HEK293 (cell line): ENCODE data around the gene WNT11.

Experiments
- CTCF ChIA-PET: fragments of 350-600 bp; formaldehyde crosslinking; extraction: SDS; loops from one replicate; lab custom pipeline; 2021; ENCODE audit warnings: antibody characterized with exemption; lab: Yijun Ruan, JAX
- POLR2A ChIA-PET: fragments of 300-600 bp; formaldehyde crosslinking; extraction: SDS; loops from one replicate; lab custom pipeline; 2020; ENCODE audit warnings: antibody characterized with exemption, inconsistent platforms; lab: Yijun Ruan, JAX
- H3K27ac ChIP-seq: fragments of 200-500 bp; sonication (Bioruptor generic); 2 replicates; pipeline ENCODE4 v1.5.1; 2014; ENCODE audit warnings: low read depth, low read length, control low read depth, inconsistent platforms; ENCODE audit errors: extremely low read depth
- H3K36me3 ChIP-seq, 2 experiments: fragments of 200-500 bp in 1 of 2; sonication (Bioruptor generic) in 1 of 2; 1 replicate in 1 of 2; 2 replicates in 1 of 2; pipeline ENCODE4 v1.5.1; 2014 to 2017; ENCODE audit warnings: inconsistent platforms in 2 of 2, low read length in 2 of 2; ENCODE audit not compliant: control insufficient read depth in 2 of 2, insufficient read depth in 1 of 2
- H3K4me1 ChIP-seq: fragments of 200-500 bp; sonication (Bioruptor generic); 2 replicates; pipeline ENCODE4 v1.5.1; 2014; ENCODE audit warnings: mild to moderate bottlenecking, low read length, inconsistent platforms; ENCODE audit not compliant: control insufficient read depth, insufficient read depth
- H3K4me3 ChIP-seq: 2 replicates; pipeline ENCODE4 v1.5.1; 2011; ENCODE audit warnings: low read depth, mild to moderate bottlenecking, control low read depth, low read length, moderate library complexity
- H3K9me3 ChIP-seq: fragments of 200-500 bp; sonication (Bioruptor generic); 2 replicates; pipeline ENCODE4 v1.5.1; 2014; ENCODE audit warnings: low read depth, low read length, inconsistent platforms; ENCODE audit not compliant: control insufficient read depth, insufficient read depth
- AEBP2 ChIP-seq: fragments of 450-650 bp; formaldehyde crosslinking; IDR thresholded peaks from 2 replicates; pipeline ENCODE4 v1.5.1; 2016; ENCODE audit warnings: missing biosample characterization, missing genetic modification characterization, borderline replicate concordance
- KLF9 ChIP-seq: fragments of 450-650 bp; formaldehyde crosslinking; IDR thresholded peaks from 2 replicates; pipeline ENCODE4 v1.5.1; 2016; ENCODE audit warnings: missing biosample characterization, missing genetic modification characterization, low read depth
- PRDM1 ChIP-seq: fragments of 450-650 bp; formaldehyde crosslinking; IDR thresholded peaks from 2 replicates; pipeline ENCODE4; 2016; ENCODE audit warnings: missing biosample characterization, missing genetic modification characterization
- PRDM4 ChIP-seq: fragments of 450-650 bp; formaldehyde crosslinking; IDR thresholded peaks from 2 replicates; pipeline ENCODE4 v1.5.1; 2017; ENCODE audit warnings: missing biosample characterization, missing genetic modification characterization
- REST ChIP-seq: fragments of 450-650 bp; formaldehyde crosslinking; IDR thresholded peaks from 2 replicates; pipeline ENCODE4 v1.5.1; 2016; ENCODE audit warnings: missing biosample characterization, missing genetic modification characterization
- ZBTB6 ChIP-seq: fragments of 450-650 bp; formaldehyde crosslinking; IDR thresholded peaks from 2 replicates; pipeline ENCODE4 v1.5.1; 2017; ENCODE audit warnings: missing biosample characterization, missing genetic modification characterization
- ZFHX2 ChIP-seq: fragments of 450-650 bp; formaldehyde crosslinking; conservative IDR thresholded peaks from 2 replicates; pipeline ENCODE4 v1.5.1; 2016; ENCODE audit warnings: missing biosample characterization, missing genetic modification characterization
- ZNF239 ChIP-seq: fragments of 450-650 bp; formaldehyde crosslinking; IDR thresholded peaks from 2 replicates; pipeline ENCODE4 v1.5.1; 2016; ENCODE audit warnings: missing biosample characterization, missing genetic modification characterization
- ZNF274 ChIP-seq, 2 experiments: fragments of 200-500 bp in 1 of 2; fragments of 450-650 bp in 1 of 2; sonication (Bioruptor generic) in 1 of 2; formaldehyde crosslinking in 1 of 2; IDR thresholded peaks; 2 replicates each; pipeline versions ENCODE4 v1.5.1 to v1.6.1; 2014 to 2016; ENCODE audit warnings: borderline replicate concordance in 1 of 2, inconsistent platforms in 1 of 2, low read length in 1 of 2, missing biosample characterization in 1 of 2, missing genetic modification characterization in 1 of 2
- ZNF292 ChIP-seq: fragments of 450-650 bp; formaldehyde crosslinking; IDR thresholded peaks from 2 replicates; pipeline ENCODE4 v1.5.1; 2016; ENCODE audit warnings: low read depth, missing biosample characterization, missing genetic modification characterization, borderline replicate concordance
- ZNF341 ChIP-seq: fragments of 450-650 bp; formaldehyde crosslinking; IDR thresholded peaks from 2 replicates; pipeline ENCODE4; 2016; ENCODE audit warnings: low read depth, missing biosample characterization, missing genetic modification characterization
- ZNF544 ChIP-seq: fragments of 450-650 bp; formaldehyde crosslinking; IDR thresholded peaks from 2 replicates; pipeline ENCODE4 v1.5.0; 2017; ENCODE audit warnings: missing biosample characterization, missing genetic modification characterization
- ZNF707 ChIP-seq: fragments of 450-650 bp; formaldehyde crosslinking; IDR thresholded peaks from 2 replicates; pipeline ENCODE4 v1.5.1; 2016; ENCODE audit warnings: missing biosample characterization, missing genetic modification characterization
- TF ChIP-seq, protein P1 (sequence below): fragments of 450-650 bp; formaldehyde crosslinking; IDR thresholded peaks from 2 replicates; pipeline ENCODE4 v1.5.1; 2017; ENCODE audit warnings: missing biosample characterization, missing genetic modification characterization
- TF ChIP-seq, protein P2 (sequence below): fragments of 450-650 bp; formaldehyde crosslinking; IDR thresholded peaks from 2 replicates; pipeline ENCODE4 v1.5.1; 2017; ENCODE audit warnings: missing biosample characterization, missing genetic modification characterization

Gene WNT11

GRCh38 chr11:76201672-76202412 is 4.5 kb downstream of the WNT11 start:
- CTCF ChIA-PET, result interaction anchor here (0.7 kb wide), 1 partner anchor 107 kb away, joined by 3 read pairs; no protein-coding TSS in a partner anchor
- Histone ChIP-seq H3K27ac (no peak overlapping the region), H3K36me3 (peaks cover 0 to 6% of the 10 kb centered on the region in 2 experiments; a peak in 1 of 3 replicates), H3K9me3 (no peaks in the 10 kb centered on the region), H3K4me1 (no peaks in the 10 kb centered on the region; the same call in 1 of the 2 replicates), H3K4me3 (no peak overlapping the region)
- POLR2A ChIA-PET, result no interaction called here
- TF ChIP-seq, protein P1, sequence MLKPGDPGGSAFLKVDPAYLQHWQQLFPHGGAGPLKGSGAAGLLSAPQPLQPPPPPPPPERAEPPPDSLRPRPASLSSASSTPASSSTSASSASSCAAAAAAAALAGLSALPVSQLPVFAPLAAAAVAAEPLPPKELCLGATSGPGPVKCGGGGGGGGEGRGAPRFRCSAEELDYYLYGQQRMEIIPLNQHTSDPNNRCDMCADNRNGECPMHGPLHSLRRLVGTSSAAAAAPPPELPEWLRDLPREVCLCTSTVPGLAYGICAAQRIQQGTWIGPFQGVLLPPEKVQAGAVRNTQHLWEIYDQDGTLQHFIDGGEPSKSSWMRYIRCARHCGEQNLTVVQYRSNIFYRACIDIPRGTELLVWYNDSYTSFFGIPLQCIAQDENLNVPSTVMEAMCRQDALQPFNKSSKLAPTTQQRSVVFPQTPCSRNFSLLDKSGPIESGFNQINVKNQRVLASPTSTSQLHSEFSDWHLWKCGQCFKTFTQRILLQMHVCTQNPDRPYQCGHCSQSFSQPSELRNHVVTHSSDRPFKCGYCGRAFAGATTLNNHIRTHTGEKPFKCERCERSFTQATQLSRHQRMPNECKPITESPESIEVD (tag by site-specific recombination), result no peak
- TF ChIP-seq ZFHX2 (tag by site-specific recombination), result peak; percentile 15; the same call in 1 of the 2 replicates

DNA sequence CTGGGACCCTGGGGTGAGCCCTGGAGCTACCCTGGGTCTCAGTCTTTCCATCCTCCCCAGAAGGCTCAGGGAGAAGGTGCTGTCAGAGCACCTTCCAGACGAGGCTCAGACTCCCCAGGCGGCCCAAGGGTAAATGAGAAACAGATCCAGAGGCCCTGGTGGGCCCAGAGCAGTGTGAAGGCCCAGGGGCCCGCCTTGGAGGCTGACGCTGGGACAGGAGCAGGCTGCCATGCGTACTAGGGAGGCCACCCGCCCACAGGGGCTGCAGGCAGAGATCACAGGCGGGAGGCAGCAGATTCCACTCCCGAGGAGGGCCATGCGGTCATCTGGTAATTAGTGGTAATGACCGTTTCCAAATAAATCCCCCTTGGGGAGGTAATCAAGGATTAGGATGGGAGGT is 5.2 kb downstream of the WNT11 start:
- ChIA-PET CTCF (interaction anchor here (0.7 kb wide), 1 partner anchor 106 kb away, joined by 3 read pairs; no protein-coding TSS in a partner anchor), POLR2A (no interaction called here)
- Histone ChIP-seq H3K36me3 (peaks cover 0 to 9% of the 10 kb centered on the region in 2 experiments; a peak in 1 of 3 replicates), H3K4me1 (no peaks in the 10 kb centered on the region), H3K9me3 (no peaks in the 10 kb centered on the region), H3K4me3 (no peak overlapping the region), H3K27ac (no peak overlapping the region)
- TF ChIP-seq ZNF544 (tag by site-specific recombination) (no peak), PRDM1 (tag by site-specific recombination) (no peak), REST (tag by site-specific recombination) (no peak), ZNF292 (tag by site-specific recombination) (no peak), ZNF239 (tag by site-specific recombination) (no peak), ZNF707 (tag by site-specific recombination) (no peak), ZNF274 (IDR thresholded peaks at IDR 0.05; ENCODE audit: low read length) (no peak), ZNF274 (tag by site-specific recombination; IDR thresholded peaks at IDR 0.05; ENCODE audit: borderline replicate concordance) (no peak), ZNF341 (tag by site-specific recombination) (no peak), PRDM4 (tag by site-specific recombination) (no peak), AEBP2 (tag by site-specific recombination) (no peak), ZBTB6 (tag by site-specific recombination) (no peak), KLF9 (tag by site-specific recombination) (no peak)
- TF ChIP-seq, protein P2, sequence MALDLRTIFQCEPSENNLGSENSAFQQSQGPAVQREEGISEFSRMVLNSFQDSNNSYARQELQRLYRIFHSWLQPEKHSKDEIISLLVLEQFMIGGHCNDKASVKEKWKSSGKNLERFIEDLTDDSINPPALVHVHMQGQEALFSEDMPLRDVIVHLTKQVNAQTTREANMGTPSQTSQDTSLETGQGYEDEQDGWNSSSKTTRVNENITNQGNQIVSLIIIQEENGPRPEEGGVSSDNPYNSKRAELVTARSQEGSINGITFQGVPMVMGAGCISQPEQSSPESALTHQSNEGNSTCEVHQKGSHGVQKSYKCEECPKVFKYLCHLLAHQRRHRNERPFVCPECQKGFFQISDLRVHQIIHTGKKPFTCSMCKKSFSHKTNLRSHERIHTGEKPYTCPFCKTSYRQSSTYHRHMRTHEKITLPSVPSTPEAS (tag by site-specific recombination), result no peak
